HUES48 (cell line): ENCODE results near the gene DIAPH3.
A peak's percentile ranks its signal among the peaks of the same experiment; 100 is the strongest.

Experiments used
- H3K27ac ChIP-seq: one replicate; pipeline ENCODE4 v1.7.0; 2013; ENCODE audit warnings: low read depth, low read length, inconsistent platforms
- H3K27me3 ChIP-seq: 2 replicates; pipeline ENCODE4 v1.6.1; 2013; ENCODE audit warnings: mild to moderate bottlenecking, low read length; ENCODE audit not compliant: control insufficient read depth, insufficient read depth
- H3K36me3 ChIP-seq: 2 replicates; pipeline ENCODE4 v1.6.1; 2013; ENCODE audit warnings: low read length; ENCODE audit not compliant: control insufficient read depth, insufficient read depth
- H3K4me1 ChIP-seq: 2 replicates; pipeline ENCODE4 v1.6.1; 2013; ENCODE audit warnings: mild to moderate bottlenecking, low read length; ENCODE audit not compliant: control insufficient read depth, insufficient read depth
- H3K4me3 ChIP-seq: 2 replicates; pipeline ENCODE4 v1.5.1; 2013; ENCODE audit warnings: mild to moderate bottlenecking, low read depth, low read length
- H3K9ac ChIP-seq: 2 replicates; pipeline ENCODE4 v1.6.1; 2013; ENCODE audit warnings: mild to moderate bottlenecking, low read depth, low read length, moderate library complexity
- H3K9me3 ChIP-seq: 2 replicates; pipeline ENCODE4 v1.6.1; 2013; ENCODE audit warnings: low read length; ENCODE audit not compliant: control insufficient read depth, insufficient read depth

The DIAPH3 gene

GRCh38 chr13:60152904-60153303 is 10.8 kb downstream of the DIAPH3 start:
- Histone ChIP-seq H3K27ac (no peak overlapping the region), H3K9ac (no peak overlapping the region), H3K4me1 (peaks cover 3% of the 10 kb centered on the region; the same call in 1 of the 2 replicates), H3K36me3 (peaks cover 5% of the 10 kb centered on the region; the same call in 1 of the 2 replicates), H3K9me3 (no peaks in the 10 kb centered on the region), H3K4me3 (no peak overlapping the region), H3K27me3 (no peaks in the 10 kb centered on the region)

- H3K9me3 ChIP-seq: no peaks in the 10 kb centered on the region
- no peak overlapping the region for H3K27ac ChIP-seq
- no peaks in the 10 kb centered on the region for H3K27me3 ChIP-seq
- no peak overlapping the region for H3K9ac ChIP-seq
- H3K4me3 ChIP-seq: no peak overlapping the region
- H3K4me1 ChIP-seq: no peaks in the 10 kb centered on the region; the same call in 1 of the 2 replicates
- H3K36me3 ChIP-seq: no peaks in the 10 kb centered on the region
Observed at GRCh38 chr13:60152114-60152513, 11.6 kb downstream of the DIAPH3 start.

- H3K9me3 ChIP-seq: no peaks in the 10 kb centered on the region
- no peaks in the 10 kb centered on the region for H3K27me3 ChIP-seq
- no peak overlapping the region for H3K4me3 ChIP-seq
- H3K27ac ChIP-seq: no peak overlapping the region
- no peak overlapping the region for H3K9ac ChIP-seq
- no peaks in the 10 kb centered on the region for H3K36me3 ChIP-seq
- H3K4me1 ChIP-seq: no peaks in the 10 kb centered on the region; the same call in 1 of the 2 replicates
Observed at GRCh38 chr13:60150538-60150937, 13.2 kb downstream of the DIAPH3 start.

- peaks cover 10% of the 10 kb centered on the region for H3K4me1 ChIP-seq
- H3K27ac ChIP-seq: no peak overlapping the region
- H3K9ac ChIP-seq: no peak overlapping the region
- H3K36me3 ChIP-seq: no peaks in the 10 kb centered on the region
- no peak overlapping the region for H3K4me3 ChIP-seq
- no peaks in the 10 kb centered on the region for H3K27me3 ChIP-seq
- H3K9me3 ChIP-seq: no peaks in the 10 kb centered on the region
Observed at GRCh38 chr13:60148918-60149317, 14.8 kb downstream of the DIAPH3 start.

GRCh38 chr13:60147361-60147760 is 16.4 kb downstream of the DIAPH3 start:
- no peaks in the 10 kb centered on the region for H3K27me3 ChIP-seq
- no peak overlapping the region for H3K27ac ChIP-seq

GRCh38 chr13:60146471-60146870 is 17.3 kb downstream of the DIAPH3 start:
- H3K9ac ChIP-seq: no peak overlapping the region
- H3K27me3 ChIP-seq: no peaks in the 10 kb centered on the region
- no peaks in the 10 kb centered on the region for H3K9me3 ChIP-seq
- H3K27ac ChIP-seq: no peak overlapping the region
- H3K4me1 ChIP-seq: peaks cover 21% of the 10 kb centered on the region
- no peaks in the 10 kb centered on the region for H3K36me3 ChIP-seq
- no peak overlapping the region for H3K4me3 ChIP-seq

More at GRCh38 chr13:60147361-60147760, 16.4 kb downstream of the DIAPH3 start:
- Histone ChIP-seq H3K36me3 (no peaks in the 10 kb centered on the region), H3K9ac (no peak overlapping the region), H3K9me3 (no peaks in the 10 kb centered on the region), H3K4me3 (no peak overlapping the region), H3K4me1 (peaks cover 21% of the 10 kb centered on the region)

GRCh38 chr13:60143775-60144174 is 20.0 kb downstream of the DIAPH3 start:
- Histone ChIP-seq H3K4me1 (peaks cover 21% of the 10 kb centered on the region), H3K4me3 (no peak overlapping the region), H3K36me3 (no peaks in the 10 kb centered on the region), H3K9me3 (no peaks in the 10 kb centered on the region), H3K27me3 (no peaks in the 10 kb centered on the region), H3K9ac (no peak overlapping the region), H3K27ac (peak overlapping the region; percentile 62)

GRCh38 chr13:60139272-60139671 is 24.5 kb downstream of the DIAPH3 start:
- H3K9me3 ChIP-seq: no peaks in the 10 kb centered on the region
- H3K4me1 ChIP-seq: peaks cover 20% of the 10 kb centered on the region
- no peak overlapping the region for H3K27ac ChIP-seq
- H3K9ac ChIP-seq: no peak overlapping the region
- H3K4me3 ChIP-seq: no peak overlapping the region
- H3K36me3 ChIP-seq: no peaks in the 10 kb centered on the region
- no peaks in the 10 kb centered on the region for H3K27me3 ChIP-seq

- 0 out of 2 replicates have a peak, but pooled peaks cover 5% of the 10 kb centered on the region for H3K36me3 ChIP-seq
- H3K9ac ChIP-seq: no peak overlapping the region
- H3K27ac ChIP-seq: no peak overlapping the region
- H3K9me3 ChIP-seq: no peaks in the 10 kb centered on the region
- H3K27me3 ChIP-seq: no peaks in the 10 kb centered on the region
- H3K4me1 ChIP-seq: peaks cover 14% of the 10 kb centered on the region
- H3K4me3 ChIP-seq: no peak overlapping the region
Observed at GRCh38 chr13:60138674-60139073, 25.1 kb downstream of the DIAPH3 start.

GRCh38 chr13:60137911-60138560 is 25.7 kb downstream of the DIAPH3 start:
- H3K9ac ChIP-seq: no peak overlapping the region
- H3K27ac ChIP-seq: no peak overlapping the region
- peaks cover 8% of the 10 kb centered on the region; the same call in 1 of the 2 replicates for H3K4me1 ChIP-seq
- no peak overlapping the region for H3K4me3 ChIP-seq
- no peaks in the 10 kb centered on the region for H3K9me3 ChIP-seq
- 0 out of 2 replicates have a peak, but pooled peaks cover 5% of the 10 kb centered on the region for H3K36me3 ChIP-seq
- H3K27me3 ChIP-seq: no peaks in the 10 kb centered on the region

GRCh38 chr13:60135344-60135743 is 28.4 kb downstream of the DIAPH3 start:
- Histone ChIP-seq H3K4me1 (peaks cover 6% of the 10 kb centered on the region; the same call in 1 of the 2 replicates), H3K9me3 (no peaks in the 10 kb centered on the region), H3K9ac (no peak overlapping the region), H3K36me3 (peaks cover 10% of the 10 kb centered on the region; the same call in 1 of the 2 replicates), H3K27ac (peak overlapping the region; percentile 8), H3K27me3 (no peaks in the 10 kb centered on the region), H3K4me3 (no peak overlapping the region)
